IMR-90 (cell line): ENCODE measurements around the gene SEPTIN8. TPM values are rescaled to one million over a fixed set of nuclear protein-coding genes. Genes with fewer than 3 reads are reported as not detected.

ENCODE experiments used
- ATAC-seq: fragments of 200-7000 bp; cut with Tn5 transposase; 2 replicates; pipeline ENCODE4 v1.9.1; 2020; ENCODE audit warnings: low read depth, mild to moderate bottlenecking, moderate library complexity
- BruUV-seq: library from RNA; stranded (reverse); fragments of 400-500 nt; replicated peaks from 2 replicates; lab custom pipeline; 2021; lab: Mats Ljungman, UMichigan
- CTCF ChIA-PET: fragments of 300-600 bp; formaldehyde crosslinking; extraction: SDS; loops from one replicate; lab custom pipeline; 2021; ENCODE audit warnings: antibody characterized with exemption; lab: Yijun Ruan, JAX
- POLR2A ChIA-PET: fragments of 300-600 bp; sonication (Branson Sonifier 250); formaldehyde crosslinking; loops from one replicate; lab custom pipeline; 2022; ENCODE audit warnings: antibody characterized with exemption; ENCODE audit not compliant: unreplicated experiment; lab: Charles Lee
- DNase-seq: peaks from one replicate; pipeline ENCODE4 v3.0.0; 2013
- H2AFZ ChIP-seq: replicated peaks from 2 replicates; pipeline ENCODE3; 2013; ENCODE audit warnings: low read length, mild to moderate bottlenecking; ENCODE audit not compliant: poor library complexity
- H2AK5ac ChIP-seq: 2 replicates; pipeline ENCODE4 v1.6.1; 2013; ENCODE audit warnings: low read depth, low read length, inconsistent platforms
- H2AK9ac ChIP-seq: replicated peaks from 2 replicates; pipeline ENCODE3; 2013; ENCODE audit warnings: mild to moderate bottlenecking, low read depth, low read length, moderate library complexity; ENCODE audit not compliant: poor library complexity
- H2BK120ac ChIP-seq: 2 replicates; pipeline ENCODE4 v1.6.1; 2013; ENCODE audit warnings: low read depth, low read length, inconsistent platforms
- H2BK15ac ChIP-seq: 3 replicates; pipeline ENCODE4 v1.6.1; 2013; ENCODE audit warnings: low read depth, low read length, inconsistent platforms
- H2BK20ac ChIP-seq: 2 replicates; pipeline ENCODE4 v1.6.1; 2013; ENCODE audit warnings: low read depth, mild to moderate bottlenecking, inconsistent platforms, low read length, moderate library complexity
- H2BK5ac ChIP-seq: 2 replicates; pipeline ENCODE4 v1.6.1; 2013; ENCODE audit warnings: mild to moderate bottlenecking, low read depth, low read length, inconsistent platforms; ENCODE audit not compliant: poor library complexity, severe bottlenecking
- H3K14ac ChIP-seq: replicated peaks from 2 replicates; pipeline ENCODE4 v1.6.1; 2013; ENCODE audit warnings: low read depth, low read length, inconsistent platforms
- H3K18ac ChIP-seq: 2 replicates; pipeline ENCODE4 v1.6.1; 2013; ENCODE audit warnings: low read depth, low read length, control low read depth
- H3K23ac ChIP-seq: 2 replicates; pipeline ENCODE4 v1.6.1; 2013; ENCODE audit warnings: low read depth, low read length, inconsistent platforms
- H3K27ac ChIP-seq: 2 replicates; pipeline ENCODE4 v1.5.1; 2013; ENCODE audit warnings: mild to moderate bottlenecking, control low read depth, low read length; ENCODE audit not compliant: insufficient read depth
- H3K27me3 ChIP-seq: 2 replicates; pipeline ENCODE4 v1.6.1; 2013; ENCODE audit warnings: low read length; ENCODE audit not compliant: control insufficient read depth, insufficient read depth
- H3K36me3 ChIP-seq: 2 replicates; pipeline ENCODE4 v1.6.1; 2013; ENCODE audit warnings: low read length, mixed read lengths; ENCODE audit not compliant: control insufficient read depth, insufficient read depth
- H3K4ac ChIP-seq: 2 replicates; pipeline ENCODE4 v1.6.1; 2013; ENCODE audit warnings: low read depth, low read length, inconsistent platforms
- H3K4me1 ChIP-seq: 2 replicates; pipeline ENCODE4 v1.6.1; 2013; ENCODE audit warnings: low read length, mixed read lengths; ENCODE audit not compliant: control insufficient read depth, insufficient read depth
- H3K4me2 ChIP-seq: 2 replicates; pipeline ENCODE4 v1.6.1; 2013; ENCODE audit warnings: low read depth, mild to moderate bottlenecking, control low read depth, low read length, moderate library complexity
- H3K4me3 ChIP-seq: 2 replicates; pipeline ENCODE4 v1.5.1; 2013; ENCODE audit warnings: low read depth, mild to moderate bottlenecking, control low read depth, low read length, moderate library complexity; ENCODE audit not compliant: insufficient read depth
- H3K56ac ChIP-seq: 2 replicates; pipeline ENCODE4 v1.6.1; 2013; ENCODE audit warnings: low read length, inconsistent platforms; ENCODE audit not compliant: insufficient read depth; ENCODE audit errors: extremely low read depth
- H3K79me1 ChIP-seq, 2 experiments: 2 replicates each; pipeline ENCODE4 v1.6.1; 2013; ENCODE audit warnings: low read length in 2 of 2, inconsistent platforms in 1 of 2, low read depth in 1 of 2
- H3K9ac ChIP-seq: 2 replicates; pipeline ENCODE4 v1.6.1; 2013; ENCODE audit warnings: low read depth, low read length, control low read depth
- H3K9me1 ChIP-seq: 2 replicates; pipeline ENCODE4 v1.6.1; 2013; ENCODE audit warnings: low read length, inconsistent platforms; ENCODE audit not compliant: insufficient read depth
- H3K9me3 ChIP-seq: 2 replicates; pipeline ENCODE4 v1.6.1; 2013; ENCODE audit warnings: low read length; ENCODE audit not compliant: control insufficient read depth, insufficient read depth
- H4K20me1 ChIP-seq: 2 replicates; pipeline ENCODE4 v1.6.1; 2013; ENCODE audit warnings: low read length, inconsistent platforms; ENCODE audit not compliant: insufficient read depth
- H4K5ac ChIP-seq: 2 replicates; pipeline ENCODE4 v1.6.1; 2013; ENCODE audit warnings: mild to moderate bottlenecking, low read depth, low read length, control low read depth
- H4K8ac ChIP-seq, 2 experiments: 2 replicates each; pipeline ENCODE4 v1.6.1; 2013; ENCODE audit warnings: low read depth in 2 of 2, low read length in 2 of 2, control low read depth in 1 of 2, inconsistent platforms in 1 of 2
- H4K91ac ChIP-seq: 2 replicates; pipeline ENCODE4 v1.6.1; 2013; ENCODE audit warnings: low read depth, low read length, inconsistent platforms; ENCODE audit not compliant: insufficient read depth
- BHLHE40 ChIP-seq: fragments of 150-350 bp; IDR thresholded peaks from 2 replicates; pipeline ENCODE4 v1.6.1; 2016; ENCODE audit warnings: mild to moderate bottlenecking, low read depth, low read length
- CEBPB ChIP-seq: IDR thresholded peaks from 2 replicates; pipeline ENCODE4 v1.6.1; 2012; ENCODE audit warnings: low read depth, low read length, improper control_type of control experiment
- CHD1 ChIP-seq: IDR thresholded peaks from 2 replicates; pipeline ENCODE4 v1.6.1; 2012; ENCODE audit warnings: low read depth, low read length, improper control_type of control experiment
- CTCF ChIP-seq: conservative IDR thresholded peaks from 2 replicates; pipeline ENCODE4 v1.5.1; 2012; ENCODE audit warnings: mild to moderate bottlenecking, low read depth, low read length, improper control_type of control experiment
- MAFK ChIP-seq: IDR thresholded peaks from 2 replicates; pipeline ENCODE4 v1.6.1; 2012; ENCODE audit warnings: low read depth, low read length, improper control_type of control experiment
- MAZ ChIP-seq: IDR thresholded peaks from 2 replicates; pipeline ENCODE4 v1.6.1; 2012; ENCODE audit warnings: low read depth, mild to moderate bottlenecking, low read length, improper control_type of control experiment, moderate library complexity, borderline replicate concordance
- POLR2A ChIP-seq: IDR thresholded peaks from 2 replicates; pipeline ENCODE4 v1.6.1; 2012; ENCODE audit warnings: mild to moderate bottlenecking, low read depth, low read length
- RAD21 ChIP-seq: IDR thresholded peaks from 2 replicates; pipeline ENCODE4 v1.6.1; 2012; ENCODE audit warnings: low read length, improper control_type of control experiment
- RFX5 ChIP-seq: IDR thresholded peaks from 2 replicates; pipeline ENCODE4 v1.8.0; 2012; ENCODE audit warnings: low read depth, mild to moderate bottlenecking, low read length, moderate library complexity
- SMC3 ChIP-seq: fragments of 150-350 bp; IDR thresholded peaks from 2 replicates; pipeline ENCODE4 v1.6.1; 2016; ENCODE audit warnings: low read depth, mild to moderate bottlenecking, antibody characterized with exemption, low read length, moderate library complexity
- WGBS, 2 experiments: methylation state at CpG; one replicate each; pipeline versions ENCODE4 v1.1.5 to v1.1.7; 2013; ENCODE audit warnings: missing lambda C conversion rate in 2 of 2; ENCODE audit not compliant: insufficient read length in 1 of 2; ENCODE audit errors: extremely low coverage in 2 of 2; 5-methylcytosine and 5-hydroxymethylcytosine counted together
- dilution Hi-C: fragments of 300-500 bp; cut with HindIII; formaldehyde crosslinking; loops from one replicate; pipeline ENCODE4 v1.14.3; 2018; ENCODE audit warnings: low sequenced_read_pairs; ENCODE audit not compliant: unreplicated experiment
- in situ Hi-C: fragments of 300-500 bp; cut with MboI; formaldehyde crosslinking; loops from 3 replicates; pipeline ENCODE4 v1.14.3; 2019; ENCODE audit warnings: low sequenced_read_pairs, inconsistent platforms, mixed read lengths
- intact Hi-C: fragments of 100-400 bp; cut with micrococcal nuclease; formaldehyde crosslinking; loops from 2 replicates; pipeline ENCODE4 v1.10.0; 2022
- polyA plus RNA-seq, 3 experiments: library from polyadenylated mRNA; depleted of rRNA; stranded (reverse); fragments of >200 nt; gene quantifications; 2 replicates each; pipeline ENCODE4 v1.2.3, GENCODE V29; 2012; ENCODE audit warnings: low replicate concordance in 1 of 3
- total RNA-seq: library from RNA; depleted of rRNA; stranded (reverse); fragments of >200 nt; gene quantifications from 2 replicates; pipeline ENCODE4 v1.2.3, GENCODE V29; 2012

Gene SEPTIN8
- total and polyA plus RNA-seq, 2 of the 4 experiments (the other 2 are of a cell fraction): 56.2 to 67.2 TPM

GRCh38 chr5:132750471-132751230 is 26.4 kb downstream of the SEPTIN8 start:
- dilution Hi-C loops: no loop called here
- no CpG with 5 or more reads among the region's 10 CpGs for WGBS, 2 experiments
- Histone ChIP-seq H3K9me1 (no peaks in the 10 kb centered on the region), H2BK5ac (no peak overlapping the region), H3K9ac (no peak overlapping the region), H4K20me1 (no peaks in the 10 kb centered on the region), H3K79me1 (no peaks in the 10 kb centered on the region), H3K9me3 (no peaks in the 10 kb centered on the region; the same call in 1 of the 2 replicates), H4K5ac (no peak overlapping the region), H3K27me3 (peaks cover 33% of the 10 kb centered on the region), H3K4me1 (peaks cover 3% of the 10 kb centered on the region; the same call in 1 of the 2 replicates), H3K23ac (no peak overlapping the region), H4K8ac (no peak overlapping the region), H2BK20ac (no peak overlapping the region), H3K4me2 (no peak overlapping the region), H2AK5ac (no peak overlapping the region), H3K14ac (no peak overlapping the region), H2BK120ac (no peak overlapping the region), H3K36me3 (no peaks in the 10 kb centered on the region), H4K91ac (no peak overlapping the region), H3K27ac (no peak overlapping the region), H2AK9ac (no peak overlapping the region), H3K18ac (no peak overlapping the region), H2BK15ac (no peak overlapping the region), H3K56ac (no peak overlapping the region), H3K4me3 (no peak overlapping the region), H2AFZ (no peak overlapping the region), H3K4ac (no peak overlapping the region)
- no peak for ATAC-seq
- TF ChIP-seq POLR2A: no peak
- TF ChIP-seq MAFK: no peak
- TF ChIP-seq SMC3: no peak
- no peak for TF ChIP-seq RFX5
- TF ChIP-seq CHD1: no peak
- TF ChIP-seq MAZ: no peak
- TF ChIP-seq CTCF: no peak
- TF ChIP-seq BHLHE40: no peak
- TF ChIP-seq RAD21: no peak
- TF ChIP-seq CEBPB: no peak
- in situ Hi-C loops: no loop called here
- ChIA-PET CTCF (interaction anchor here (0.6 to 1.2 kb wide), 3 partner anchors 70 to 224 kb away, joined by 3 read pairs; no protein-coding TSS in a partner anchor), POLR2A (no interaction called here)
- intact Hi-C loops: no loop called here
- no peak for DNase-seq
- no TSS peak for BruUV-seq
